ENCODE results near the gene DPH1. TPM values are rescaled to one million over a fixed set of nuclear protein-coding genes. Genes with fewer than 3 reads are reported as not detected.
A peak's percentile ranks its signal among the peaks of the same experiment; 100 is the strongest.

Gene DPH1
- total RNA-seq, 1 donor from 2014 or later, result 63.4 TPM

GRCh38 chr17:2028234-2028614, 1.7 kb upstream of the DPH1 start:
- CTCF ChIA-PET, result no interaction called here

GRCh38 chr17:2028737-2029136, 1.2 kb upstream of the DPH1 start:
- ATAC-seq (ENCODE audit: low read depth) (no peak), DNase-seq (no peak)
- no peak overlapping the region for H3K27ac Mint-ChIP-seq
- ChIA-PET CTCF (no interaction called here), POLR2A (interaction anchor here (0.5 to 1.7 kb wide), 2 partner anchors 312 to 641 kb away, joined by 4 to 6 read pairs; no protein-coding TSS in a partner anchor)
- peaks cover 17% of the 10 kb centered on the region for H3K36me3 Mint-ChIP-seq (ENCODE audit: low read depth)
- peaks cover 35% of the 10 kb centered on the region for H3K4me1 Mint-ChIP-seq
- intact Hi-C loops (cut with micrococcal nuclease), result loop anchor here (5.0 kb wide), 1 partner anchor 121 kb away; no protein-coding TSS in a partner anchor
- TF ChIP-seq CTCF (IDR thresholded peaks at IDR 0.05), result no peak
- peaks cover 27% of the 10 kb centered on the region for H3K27me3 Mint-ChIP-seq
- peak overlapping the region; percentile 35 for H3K4me3 Mint-ChIP-seq
- no peaks in the 10 kb centered on the region for H3K9me3 Mint-ChIP-seq

More at GRCh38 chr17:2028234-2028614, 1.7 kb upstream of the DPH1 start:
- peaks cover 14% of the 10 kb centered on the region for H3K36me3 Mint-ChIP-seq (ENCODE audit: low read depth)
- ATAC-seq (ENCODE audit: low read depth) (no peak), DNase-seq (no peak)
- no peak overlapping the region for H3K27ac Mint-ChIP-seq
- intact Hi-C loops (cut with micrococcal nuclease), result loop anchor here (5.0 kb wide), 1 partner anchor 121 kb away; no protein-coding TSS in a partner anchor
- H3K4me1 Mint-ChIP-seq, result peaks cover 36% of the 10 kb centered on the region
- H3K27me3 Mint-ChIP-seq, result peaks cover 29% of the 10 kb centered on the region
- no peaks in the 10 kb centered on the region for H3K9me3 Mint-ChIP-seq
- TF ChIP-seq CTCF (IDR thresholded peaks at IDR 0.05), result no peak
- no peak overlapping the region for H3K4me3 Mint-ChIP-seq
- POLR2A ChIA-PET, result interaction anchor here (0.5 kb wide), 1 partner anchor 640 kb away, joined by 6 read pairs; no protein-coding TSS in a partner anchor

GRCh38 chr17:2030779-2031163, 818 bp downstream of the DPH1 start:
- DNase-seq (peak; percentile 35), ATAC-seq (ENCODE audit: low read depth) (peak; percentile 6)
- peaks cover 22% of the 10 kb centered on the region for H3K27me3 Mint-ChIP-seq
- ChIA-PET POLR2A (interaction anchor here (0.6 to 1.3 kb wide), 3 partner anchors 20 to 758 kb away, joined by 3 to 5 read pairs (median 4); partner anchors contain the start of gene HIC1), CTCF (interaction anchor here (1.0 to 1.3 kb wide), 2 partner anchors 24 to 214 kb away, joined by 3 read pairs; partner anchors contain the start of gene HIC1)
- peak overlapping the region; percentile 83 for H3K27ac Mint-ChIP-seq
- intact Hi-C loops (cut with micrococcal nuclease), result loop anchor here (1.0 to 10.0 kb wide), 4 partner anchors 11 to 386 kb away; partner anchors contain the start of genes MNT, RILP and SCARF1
- H3K4me3 Mint-ChIP-seq, result peak overlapping the region; percentile 96
- no peaks in the 10 kb centered on the region for H3K9me3 Mint-ChIP-seq
- H3K36me3 Mint-ChIP-seq (ENCODE audit: low read depth), result peaks cover 23% of the 10 kb centered on the region
- H3K4me1 Mint-ChIP-seq, result peaks cover 37% of the 10 kb centered on the region
- TF ChIP-seq CTCF (IDR thresholded peaks at IDR 0.05), result peak; percentile 42

- no peak for TF ChIP-seq CTCF (IDR thresholded peaks at IDR 0.05)
- H3K27me3 Mint-ChIP-seq, result peaks cover 7% of the 10 kb centered on the region
- H3K36me3 Mint-ChIP-seq (ENCODE audit: low read depth), result peaks cover 46% of the 10 kb centered on the region
- ChIA-PET CTCF (no interaction called here), POLR2A (interaction anchor here (1.0 kb wide), 1 partner anchor 8 kb away, joined by 3 read pairs; the partner anchor contains the start of gene OVCA2)
- no peak overlapping the region for H3K27ac Mint-ChIP-seq
- DNase-seq (no peak), ATAC-seq (ENCODE audit: low read depth) (no peak)
- no peaks in the 10 kb centered on the region for H3K9me3 Mint-ChIP-seq
- no peak overlapping the region for H3K4me3 Mint-ChIP-seq
- intact Hi-C loops (cut with micrococcal nuclease), result loop anchor here (10.0 kb wide), 1 partner anchor 388 kb away; the partner anchor contains the start of genes RILP and SCARF1
- H3K4me1 Mint-ChIP-seq, result peaks cover 32% of the 10 kb centered on the region
These were observed 3.2 kb downstream of the DPH1 start for GRCh38 chr17:2033153-2033552.

- ChIA-PET POLR2A (interaction anchor here (0.6 kb wide), 1 partner anchor 14 kb away, joined by 3 read pairs; no protein-coding TSS in a partner anchor), CTCF (interaction anchor here (0.6 kb wide), 1 partner anchor 460 kb away, joined by 3 read pairs; no protein-coding TSS in a partner anchor)
- Mint-ChIP-seq H3K27me3 (no peaks in the 10 kb centered on the region), H3K27ac (no peak overlapping the region), H3K9me3 (no peaks in the 10 kb centered on the region), H3K4me1 (peaks cover 32% of the 10 kb centered on the region), H3K36me3 (ENCODE audit: low read depth) (peaks cover 52% of the 10 kb centered on the region), H3K4me3 (no peak overlapping the region)
- DNase-seq (no peak), ATAC-seq (ENCODE audit: low read depth) (no peak)
- intact Hi-C loops (cut with micrococcal nuclease), result loop anchor here (10.0 kb wide), 1 partner anchor 389 kb away; the partner anchor contains the start of genes RILP and SCARF1
- TF ChIP-seq CTCF (IDR thresholded peaks at IDR 0.05), result no peak
These were observed 4.2 kb downstream of the DPH1 start for GRCh38 chr17:2034157-2034556.
